HepG2 (cell line): ENCODE results near the gene CYP2W1. TPM values are rescaled to one million over a fixed set of nuclear protein-coding genes. Genes with fewer than 3 reads are reported as not detected.

Source experiments
- RBFOX2 ChIP-seq: fragments of 200-400 bp; formaldehyde crosslinking; IDR thresholded peaks from 2 replicates; pipeline ENCODE4 v1.6.1; 2017; ENCODE audit warnings: low read depth, mild to moderate bottlenecking, low read length
- ZNF407 ChIP-seq: sonication (generic); formaldehyde crosslinking; IDR thresholded peaks from one replicate; pipeline ENCODE4 v1.5.1; 2020; ENCODE audit warnings: mild to moderate bottlenecking, missing genetic modification reagents; ENCODE audit errors: not compliant biosample characterization
- polyA plus RNA-seq, 8 experiments: library from polyadenylated mRNA; depleted of rRNA in 3 of 8; stranded (reverse) in 7 of 8; unstranded in 1 of 8; fragments of >200 nt; fragmentation: Illumina TruSeq in 4 of 8; extraction: Trizol in 4 of 8; gene quantifications; 2 replicates each; pipeline versions ENCODE4 v1.2.1 to v1.2.3, GENCODE V29; 2011 to 2016; ENCODE audit warnings: low read depth in 4 of 8, missing spikeins in 1 of 8, mixed read lengths in 1 of 8; ENCODE audit not compliant: insufficient read depth in 1 of 8
- total RNA-seq, 5 experiments: library from RNA; depleted of rRNA; stranded (reverse); fragments of >200 nt; fragmentation: Illumina TruSeq; extraction: Trizol; gene quantifications; 2 replicates each; pipeline ENCODE4 v1.2.3, GENCODE V29; 2016; ENCODE audit warnings: low read depth in 1 of 5

Gene CYP2W1
- total and polyA plus RNA-seq, 2 of the 13 experiments (the other 11 are each of a cell fraction or from before 2014, with no cell fraction given), result 19.5 to 31.7 TPM

DNA sequence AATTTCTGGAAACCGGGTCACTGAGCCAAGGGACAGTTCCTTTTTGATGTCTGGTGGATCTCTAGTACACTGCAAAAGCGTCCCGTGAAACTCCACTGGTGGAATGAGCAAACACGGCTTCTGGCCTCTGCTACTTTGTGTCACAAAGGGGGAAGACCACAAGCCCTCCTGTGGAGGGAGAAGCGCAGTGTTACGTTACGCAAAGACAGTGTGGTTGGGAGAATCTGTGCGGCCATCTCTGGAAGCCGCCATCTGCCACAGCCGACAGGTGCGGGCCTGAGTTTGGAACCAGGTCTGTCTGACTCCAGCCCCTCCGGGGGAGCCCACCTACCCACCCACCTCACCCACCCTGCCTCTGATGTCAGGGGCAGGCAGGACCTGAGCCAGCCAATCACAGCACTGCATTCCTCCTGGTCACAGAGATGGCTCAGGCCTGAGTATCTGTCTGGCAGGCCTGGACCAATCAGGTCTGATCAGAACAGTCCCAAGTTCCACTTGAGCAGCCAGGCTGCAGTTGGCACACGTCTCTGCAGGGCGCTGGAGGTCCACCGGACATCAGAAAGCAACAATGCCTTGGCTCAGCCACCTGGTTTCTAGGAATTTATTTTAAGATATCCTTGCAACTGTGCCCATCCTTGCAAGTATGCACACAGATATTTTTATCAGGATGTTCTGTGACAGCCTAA lies 3.0 kb upstream of the CYP2W1 start (continued):
- TF ChIP-seq ZNF407 (no peak), RBFOX2 (no peak)
- TF ChIP-seq, all 625 proteins: peak for 1
